Amygdala (tissue), 56 donors: Measurements from ENCODE around the gene FAM210A.

Source experiments
- DNase-seq, 56 donors: peaks; one replicate each; lab custom pipeline; 2025; lab: John Stamatoyannopoulos, UW

The FAM210A gene

GRCh38 chr18:13624563-13625237, 101.7 kb downstream of the FAM210A start:
- no peak for DNase-seq

- DNase-seq = peak in 10 of 56 donors; percentile 26 to 67 (median 44)
Measured at GRCh38 chr18:13623871-13624270, 102.5 kb downstream of the FAM210A start.

GRCh38 chr18:13623348-13623747, 103.0 kb downstream of the FAM210A start:
- no peak for DNase-seq

- no peak for DNase-seq
Measured at GRCh38 chr18:13622751-13623150, 103.6 kb downstream of the FAM210A start.

- DNase-seq = peak in 1 of 56 donors; percentile 32
Measured at GRCh38 chr18:13621886-13622619, 104.3 kb downstream of the FAM210A start.

- DNase-seq = no peak
Measured at GRCh38 chr18:13621446-13621849, 104.9 kb downstream of the FAM210A start.

GRCh38 chr18:13620818-13621445, 105.4 kb downstream of the FAM210A start:
- DNase-seq = no peak

GRCh38 chr18:13620206-13620672, 106.1 kb downstream of the FAM210A start:
- DNase-seq = no peak

GRCh38 chr18:13619505-13620205, 106.7 kb downstream of the FAM210A start:
- DNase-seq = peak in 10 of 56 donors; percentile 21 to 59 (median 48)

- no peak for DNase-seq
Measured at GRCh38 chr18:13618760-13619438, 107.5 kb downstream of the FAM210A start.

- no peak for DNase-seq
Measured at GRCh38 chr18:13617826-13618515, 108.4 kb downstream of the FAM210A start.

- DNase-seq = no peak
Measured at GRCh38 chr18:13616525-13617035, 109.8 kb downstream of the FAM210A start.

GRCh38 chr18:13616041-13616440, 110.3 kb downstream of the FAM210A start:
- DNase-seq = no peak

GRCh38 chr18:13615432-13615861, 110.9 kb downstream of the FAM210A start:
- DNase-seq = no peak

GRCh38 chr18:13614641-13615288, 111.6 kb downstream of the FAM210A start:
- DNase-seq = peak in 14 of 56 donors; percentile 28 to 64 (median 49)

- peak in 2 of 56 donors; percentile 26 to 28 for DNase-seq
Measured at GRCh38 chr18:13613591-13614501, 112.5 kb downstream of the FAM210A start.
